GM21825 (cell line): ENCODE measurements around the gene ENTHD1.
"Not testable (repeated sequence)": the region's sequence is repeated elsewhere in the genome, so short reads cannot be mapped to it uniquely, and the experiment has no call there.

ENCODE experiments used
- ATAC-seq: cut with Tn5 transposase; IDR thresholded peaks from one replicate; pipeline ENCODE4 v1.9.1; 2021; ENCODE audit warnings: mild to moderate bottlenecking, moderate library complexity; ENCODE audit not compliant: unreplicated experiment

The ENTHD1 gene

DNA sequence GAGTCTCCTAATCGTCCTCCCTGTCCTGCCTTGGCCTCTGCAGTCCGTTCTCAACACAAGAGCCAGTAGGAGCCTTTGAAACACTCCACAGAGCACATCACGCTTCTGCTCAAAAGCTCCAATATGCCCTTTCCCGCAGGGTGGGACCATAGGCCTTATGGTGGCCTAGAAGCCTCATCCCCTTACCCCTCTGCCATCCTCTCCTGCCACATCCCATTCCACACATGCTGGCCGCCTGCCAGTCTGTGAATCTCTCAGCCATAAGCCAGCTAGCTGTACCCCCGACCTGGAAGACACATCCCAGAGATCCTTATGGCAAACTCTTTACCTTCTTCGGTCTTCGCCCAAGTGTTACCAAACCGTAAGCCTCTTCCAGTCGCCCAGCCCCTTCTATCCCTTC is 157.8 kb downstream of the ENTHD1 start:
- ATAC-seq: no peak

- ATAC-seq: no peak
These were observed 158.7 kb downstream of the ENTHD1 start for GRCh38 chr22:39734866-39735265.

DNA sequence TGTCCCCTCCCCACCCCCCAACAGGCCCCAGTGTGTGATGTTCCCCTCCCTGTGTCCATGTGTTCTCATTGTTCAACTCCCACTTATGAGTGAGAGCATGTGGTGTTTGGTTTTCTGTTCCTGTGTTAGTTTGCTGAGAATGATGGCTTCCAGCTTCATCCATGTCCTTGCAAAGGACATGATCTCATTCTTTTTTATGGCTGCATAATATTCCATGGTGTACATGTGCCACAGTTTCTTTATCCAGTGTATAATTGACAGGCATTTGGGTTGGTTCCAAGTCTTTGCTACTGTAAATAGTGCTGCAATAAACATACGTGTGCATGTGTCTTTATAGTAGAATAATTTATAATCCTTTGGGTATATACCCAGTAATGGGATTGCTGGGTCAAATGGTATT is 159.5 kb downstream of the ENTHD1 start:
- ATAC-seq: not testable (repeated sequence)

GRCh38 chr22:39733191-39733590 is 160.4 kb downstream of the ENTHD1 start:
- no peak for ATAC-seq

DNA sequence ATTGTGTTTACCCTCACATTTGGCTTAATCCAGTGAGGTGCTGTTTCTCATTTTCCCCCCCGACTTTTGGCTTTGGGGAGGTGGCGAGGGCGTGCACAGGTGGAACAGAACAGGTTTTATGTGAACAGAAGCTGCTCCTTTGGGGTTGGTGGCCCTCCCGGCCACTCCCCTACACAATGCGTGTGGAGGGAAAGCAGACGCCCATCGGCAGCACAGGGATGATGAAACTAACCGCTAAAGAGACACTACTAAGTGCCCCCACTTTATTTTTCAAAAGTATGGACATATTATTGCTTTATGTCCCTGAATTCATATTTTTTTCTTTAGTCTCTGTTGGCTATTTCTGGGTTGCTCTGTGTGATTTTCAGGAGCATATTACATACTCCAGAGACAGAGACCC is 160.9 kb downstream of the ENTHD1 start:
- no peak for ATAC-seq

DNA sequence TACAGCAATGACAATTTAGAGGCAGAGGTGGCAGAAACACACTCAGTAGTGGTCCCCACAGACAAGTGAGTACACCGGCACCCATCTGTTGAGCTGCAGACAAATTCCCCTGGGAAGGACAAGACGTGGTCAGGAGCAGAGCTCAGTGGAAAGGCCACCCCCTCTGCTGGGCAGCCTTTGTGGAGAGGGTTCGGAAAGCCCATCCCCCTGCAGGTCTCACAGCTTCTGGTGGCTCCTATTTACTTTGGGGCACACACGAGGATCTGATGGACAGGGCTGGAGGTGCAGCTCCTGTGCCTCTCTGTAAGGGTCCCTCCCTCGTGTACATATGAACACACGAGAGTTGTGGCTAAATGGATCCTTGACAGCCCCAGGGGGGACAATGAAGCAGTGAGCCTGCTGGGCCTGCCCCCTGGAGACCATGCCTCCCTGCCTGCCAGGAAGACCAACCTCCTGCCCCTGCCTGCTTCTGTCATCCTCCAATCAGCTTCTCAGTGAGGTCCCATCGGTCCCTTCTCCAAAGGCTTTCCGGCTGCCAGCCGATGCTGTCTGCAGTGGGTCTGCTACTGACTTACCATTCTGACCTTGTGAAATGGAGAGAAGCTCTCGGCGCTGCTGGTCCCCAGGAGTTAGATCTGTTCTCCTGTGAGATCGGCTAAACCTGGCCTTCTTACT is 161.5 kb downstream of the ENTHD1 start:
- ATAC-seq: no peak

DNA sequence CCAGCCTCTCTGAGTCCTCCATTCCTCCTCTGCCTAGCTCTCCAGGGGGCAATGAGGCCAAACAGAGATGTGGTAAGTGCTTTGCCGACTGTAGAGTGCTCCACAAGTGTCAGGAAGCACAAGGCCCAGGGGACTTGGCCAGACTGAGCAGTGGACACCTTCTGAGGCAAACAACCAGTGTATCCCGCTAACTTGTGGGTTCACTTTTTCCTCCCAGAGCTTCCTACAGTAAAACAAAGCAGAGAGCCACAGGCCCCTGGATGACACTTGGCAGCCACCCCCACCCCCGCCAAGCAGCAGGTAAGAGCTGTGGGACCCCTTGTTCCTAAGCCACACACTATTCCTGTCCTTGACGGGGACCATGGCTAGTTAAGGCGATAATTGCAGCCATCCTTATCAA is 162.1 kb downstream of the ENTHD1 start:
- no peak for ATAC-seq

GRCh38 chr22:39729141-39729934 is 164.2 kb downstream of the ENTHD1 start:
- ATAC-seq: no peak

DNA sequence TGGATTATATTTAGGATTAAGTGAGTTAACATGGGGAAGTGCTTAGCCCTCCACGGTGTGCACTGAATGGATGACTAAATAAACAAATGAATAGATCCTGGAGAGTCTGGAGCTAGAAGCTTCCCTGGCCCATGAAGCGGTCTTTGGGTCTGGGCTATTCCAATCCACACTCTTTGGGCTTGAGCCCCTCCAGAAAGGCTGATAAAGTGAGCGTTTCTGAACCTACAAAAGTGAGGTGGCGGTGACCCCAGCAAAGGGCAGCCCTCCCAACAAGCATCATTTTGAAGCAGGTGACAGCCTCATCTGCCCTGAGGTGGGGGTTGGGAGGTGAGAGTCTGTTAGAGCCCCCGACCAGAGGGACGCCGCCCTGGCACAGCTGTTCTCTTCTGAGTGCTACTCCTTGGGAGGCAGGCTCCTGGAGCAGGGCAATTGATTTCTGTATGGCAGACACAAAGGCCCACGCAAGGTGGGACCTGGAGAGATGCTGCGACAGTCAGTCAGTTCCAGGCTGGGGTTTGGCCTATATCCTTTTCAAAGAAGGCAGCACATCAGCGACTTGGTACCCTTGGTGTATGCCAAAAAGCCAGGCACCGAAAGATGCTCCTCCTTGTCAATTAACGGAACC is 165.2 kb downstream of the ENTHD1 start:
- ATAC-seq: no peak

DNA sequence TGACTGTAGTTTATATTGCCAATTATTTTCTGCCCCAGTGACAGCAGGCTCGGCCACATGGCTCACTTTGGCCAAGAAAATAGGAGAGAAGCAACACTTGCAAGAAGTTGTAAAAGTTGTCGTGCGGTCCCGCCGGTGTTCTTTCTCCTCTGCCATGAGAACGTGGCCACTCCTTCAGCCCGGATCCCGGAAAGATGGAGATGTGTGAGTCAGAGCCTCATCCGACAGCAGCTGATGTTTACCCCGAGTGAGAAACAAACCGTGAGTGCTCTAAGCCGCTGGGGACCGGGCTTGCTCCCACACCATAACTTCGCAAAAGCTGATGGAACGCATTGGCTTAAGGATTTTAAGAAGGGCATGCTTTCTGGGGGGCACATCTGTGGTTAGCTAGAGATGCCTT is 166.0 kb downstream of the ENTHD1 start:
- no peak for ATAC-seq

DNA sequence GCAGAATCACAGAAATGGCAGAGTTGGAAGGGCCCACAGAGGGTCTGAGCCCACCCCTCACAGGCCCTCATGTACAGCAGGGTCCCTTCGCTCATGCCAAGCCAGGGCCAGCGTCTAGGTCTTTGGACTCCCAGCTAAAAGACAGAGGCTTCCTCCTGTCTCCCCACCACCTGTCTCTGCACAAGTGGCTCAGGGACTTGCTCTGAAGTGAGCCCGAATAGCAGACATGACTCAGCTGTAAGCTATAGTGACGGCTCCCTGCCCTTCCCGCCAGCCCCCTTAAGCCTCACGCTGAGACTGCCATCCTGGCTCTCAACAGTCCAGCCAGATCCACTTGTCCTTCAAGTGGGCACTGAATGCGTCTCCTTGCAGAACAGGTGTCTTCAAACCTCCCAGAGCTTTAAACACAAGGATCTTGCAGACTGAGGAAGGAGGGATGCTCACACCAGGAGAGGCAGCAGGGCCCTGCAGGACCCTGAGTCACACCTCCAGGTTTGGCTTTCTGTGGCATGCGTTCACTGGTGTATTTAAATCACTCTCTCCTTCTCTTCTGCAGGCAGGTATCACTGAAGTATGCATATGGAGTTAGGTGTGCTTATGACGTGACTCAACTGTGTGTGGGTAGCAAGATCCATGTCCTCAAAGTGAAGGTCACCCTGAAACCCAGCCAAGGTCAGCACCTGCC is 168.1 kb downstream of the ENTHD1 start:
- no peak for ATAC-seq

GRCh38 chr22:39724857-39725256 is 168.7 kb downstream of the ENTHD1 start:
- ATAC-seq: no peak

GRCh38 chr22:39724390-39724789 is 169.2 kb downstream of the ENTHD1 start:
- ATAC-seq: no peak

DNA sequence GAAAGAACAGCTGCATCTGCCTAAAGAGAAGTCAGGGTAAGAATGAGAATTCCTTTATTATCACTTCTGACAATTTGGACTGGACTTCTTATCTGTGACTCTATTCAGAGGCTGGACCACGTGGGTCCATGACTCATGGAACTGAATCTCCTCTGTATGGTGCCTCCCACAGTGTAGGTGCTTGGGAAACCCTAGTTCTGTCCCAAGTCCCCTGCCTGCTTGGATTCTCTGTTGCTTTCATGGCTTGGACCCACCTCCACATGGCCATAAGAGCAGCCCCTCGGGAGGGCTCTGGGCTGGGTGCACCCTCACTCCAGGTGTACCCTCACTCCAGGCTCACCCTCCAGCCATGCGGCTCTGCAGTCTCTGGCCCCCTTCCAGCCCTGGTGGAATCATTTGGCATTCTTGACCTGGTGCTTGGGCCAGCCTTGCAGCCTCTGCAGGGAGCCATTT is 169.6 kb downstream of the ENTHD1 start:
- no peak for ATAC-seq

DNA sequence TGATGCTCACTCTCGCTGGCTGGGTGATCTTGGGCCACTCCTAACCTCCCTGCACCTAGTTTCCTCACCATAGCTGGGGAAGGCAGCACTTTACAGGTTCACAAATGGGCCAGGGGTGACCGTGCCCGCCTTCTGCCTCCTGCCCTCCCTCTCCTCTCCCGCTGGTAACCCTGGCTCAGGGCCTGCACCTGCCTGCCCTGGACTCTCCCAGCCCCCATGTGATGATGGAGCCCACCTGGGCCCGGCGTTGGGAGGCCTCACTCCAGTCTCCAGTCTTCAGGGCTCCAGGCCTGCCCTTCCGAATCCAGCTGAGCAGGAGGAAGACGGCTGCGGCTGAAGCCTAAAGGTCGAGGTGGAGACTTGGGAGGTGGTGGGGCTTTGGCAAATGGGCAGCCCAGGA is 170.1 kb downstream of the ENTHD1 start:
- no peak for ATAC-seq

DNA sequence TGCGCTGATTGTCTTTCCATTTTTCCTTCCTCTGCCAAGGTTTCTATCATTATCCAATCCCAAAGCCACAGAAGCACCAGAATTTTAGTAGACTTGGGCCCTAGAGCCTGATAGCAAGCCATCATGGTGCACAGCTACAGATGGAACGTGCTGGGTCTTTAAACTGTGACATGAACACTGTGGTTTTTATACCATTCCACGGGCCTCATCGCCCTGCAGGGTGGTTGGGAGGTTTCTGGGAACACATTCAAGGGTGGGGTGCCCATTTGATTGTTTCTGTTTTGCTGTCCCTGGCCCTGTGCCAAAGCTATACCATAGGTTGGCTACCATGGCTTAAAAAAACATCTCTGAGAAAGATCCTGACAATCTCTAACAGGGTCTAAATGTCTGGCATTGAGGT is 171.1 kb downstream of the ENTHD1 start:
- no peak for ATAC-seq

DNA sequence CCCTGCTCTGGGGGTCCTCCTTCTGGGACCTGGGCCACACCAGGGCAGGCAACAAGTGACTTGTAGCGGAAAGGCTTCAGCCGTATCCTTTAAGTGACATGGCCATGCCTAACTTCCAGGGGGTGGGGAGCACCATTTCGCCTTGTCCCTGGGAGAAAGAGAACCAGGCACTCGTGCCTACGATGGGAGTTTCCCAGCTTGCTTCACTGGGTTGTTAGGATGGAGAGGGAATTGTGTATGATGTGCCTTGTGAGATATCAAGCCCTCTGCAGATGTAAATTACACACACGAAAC is 171.6 kb downstream of the ENTHD1 start:
- no peak for ATAC-seq

DNA sequence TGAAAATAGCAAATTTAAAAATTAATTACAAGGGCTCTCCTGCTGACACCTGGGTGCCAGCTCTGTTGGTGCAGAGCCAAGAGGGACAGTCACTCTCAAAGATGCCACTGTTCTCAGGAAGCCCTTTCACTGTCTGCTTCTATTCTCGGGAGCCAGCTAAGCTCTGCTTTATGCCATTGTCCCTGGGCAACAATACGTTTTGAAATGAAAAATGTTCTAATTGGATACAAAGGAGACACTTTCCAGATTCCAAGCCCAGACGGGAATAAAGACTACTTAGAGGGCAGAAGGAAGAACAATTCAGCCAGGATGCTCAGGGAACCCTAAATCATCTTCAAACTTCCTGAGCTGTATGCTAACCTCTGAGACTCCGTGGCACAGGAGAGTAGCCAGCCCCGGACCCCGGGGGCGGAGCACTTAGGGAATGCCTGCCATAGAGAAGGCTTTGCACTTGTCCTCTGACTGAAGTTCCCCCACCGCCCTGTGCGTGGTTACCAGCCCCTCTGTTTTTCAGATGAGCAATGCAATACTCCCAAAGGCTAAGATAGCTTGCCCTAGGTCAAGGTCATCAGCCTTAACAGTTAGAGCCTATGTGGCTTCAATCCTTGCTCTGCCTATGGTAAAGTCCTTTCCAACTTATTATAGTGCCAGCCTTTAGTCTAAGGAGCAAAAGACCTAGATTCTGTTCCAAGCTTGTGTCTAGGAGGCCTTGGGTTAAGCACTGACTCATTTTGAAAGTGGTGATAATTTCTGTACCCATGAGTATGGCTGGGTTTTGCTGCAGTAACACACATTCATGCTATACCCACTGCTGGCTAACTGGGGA is 172.1 kb downstream of the ENTHD1 start:
- no peak for ATAC-seq

DNA sequence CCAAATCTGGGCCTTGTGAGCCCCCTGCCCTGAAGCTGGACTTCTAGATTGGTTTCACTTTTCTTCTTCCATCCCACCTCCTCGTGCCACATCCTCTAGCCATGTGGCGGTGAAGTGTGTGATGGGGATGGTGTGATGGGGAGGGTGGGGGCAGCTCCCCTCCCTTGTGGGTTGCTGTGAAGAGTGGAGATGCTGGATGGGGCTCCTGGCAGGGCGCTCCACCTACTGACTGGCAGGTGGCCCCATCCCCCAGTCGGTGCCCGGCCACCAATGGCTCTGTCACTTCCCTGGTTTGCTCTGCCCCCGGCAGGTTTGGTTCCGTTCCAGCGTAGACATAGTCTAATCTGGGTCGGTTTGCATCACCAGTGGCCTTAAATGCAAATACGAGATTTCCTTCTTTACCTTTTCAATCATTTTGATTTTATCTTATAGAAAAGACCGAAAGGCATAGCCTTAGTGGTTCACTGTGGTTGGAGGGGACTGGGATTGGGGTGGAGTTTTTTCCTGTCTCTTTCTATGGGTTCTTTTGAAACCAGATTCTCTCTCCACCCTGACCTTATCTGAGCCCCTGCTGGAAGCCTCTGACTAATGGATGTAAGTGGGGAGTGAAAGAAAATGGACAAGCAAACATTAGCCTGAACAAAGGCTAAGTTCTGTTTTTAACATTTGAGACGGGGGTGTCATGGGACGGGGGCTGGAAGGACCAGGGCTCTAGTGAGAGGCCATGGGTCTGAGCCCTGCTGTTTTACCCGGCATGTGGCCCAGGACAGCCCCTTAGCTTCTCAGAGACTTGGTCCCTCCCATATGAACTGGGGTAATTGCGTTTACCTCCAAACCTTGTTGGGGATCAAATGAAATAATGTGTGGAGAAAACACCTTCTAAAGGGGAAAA is 173.8 kb downstream of the ENTHD1 start:
- ATAC-seq: no peak
